PFSK-1 (cell line): ENCODE measurements around the gene SUPT6H.

Experiments used
- FOXP2 ChIP-seq: optimal IDR thresholded peaks from 2 replicates; pipeline ENCODE3; 2011; ENCODE audit warnings: borderline replicate concordance, control low read depth, inconsistent platforms; ENCODE audit not compliant: insufficient read depth; ENCODE audit errors: extremely low read length, extremely low read depth
- POLR2AphosphoS5 ChIP-seq: IDR thresholded peaks from 2 replicates; pipeline ENCODE4 v1.6.1; 2012; ENCODE audit warnings: low read depth, mild to moderate bottlenecking, control low read depth, low read length, moderate library complexity
- SIN3A ChIP-seq: IDR thresholded peaks from 2 replicates; pipeline ENCODE4 v1.6.1; 2012; ENCODE audit warnings: mild to moderate bottlenecking, low read length, moderate library complexity, borderline replicate concordance; ENCODE audit not compliant: insufficient read depth
- TAF1 ChIP-seq: IDR thresholded peaks from 2 replicates; pipeline ENCODE4 v1.6.1; 2012; ENCODE audit warnings: low read length, control low read depth, borderline replicate concordance; ENCODE audit not compliant: insufficient read depth
- TF ChIP-seq, protein P1 (sequence below), 2 experiments: IDR thresholded peaks; 2 replicates each; pipeline versions ENCODE4 v1.6.1 to v1.8.0; 2011 to 2012; ENCODE audit warnings: low read depth in 2 of 2, low read length in 2 of 2, control low read depth in 1 of 2, inconsistent platforms in 1 of 2, mild to moderate bottlenecking in 1 of 2, moderate library complexity in 1 of 2; ENCODE audit not compliant: insufficient read depth in 1 of 2

Gene SUPT6H

DNA sequence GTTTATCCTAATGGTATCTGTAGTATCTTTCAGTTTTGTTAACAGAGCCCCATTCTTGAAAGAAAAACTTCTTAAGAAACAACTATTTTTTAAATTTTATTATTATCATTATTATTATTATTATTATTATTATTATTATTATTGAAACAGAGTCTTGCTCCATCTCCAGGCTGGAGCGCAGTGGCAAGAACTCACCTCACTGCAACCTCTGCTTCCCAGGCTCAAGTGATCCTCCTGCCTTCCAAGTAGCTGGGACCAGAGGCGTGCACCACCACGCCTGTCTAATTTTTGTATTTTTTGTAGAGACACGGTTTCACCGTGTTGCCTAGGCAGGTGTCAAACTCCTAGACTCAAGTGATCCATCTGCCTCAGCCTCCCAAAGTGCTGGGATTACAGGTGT lies 23.4 kb downstream of the SUPT6H start:
- TF ChIP-seq, protein P1, sequence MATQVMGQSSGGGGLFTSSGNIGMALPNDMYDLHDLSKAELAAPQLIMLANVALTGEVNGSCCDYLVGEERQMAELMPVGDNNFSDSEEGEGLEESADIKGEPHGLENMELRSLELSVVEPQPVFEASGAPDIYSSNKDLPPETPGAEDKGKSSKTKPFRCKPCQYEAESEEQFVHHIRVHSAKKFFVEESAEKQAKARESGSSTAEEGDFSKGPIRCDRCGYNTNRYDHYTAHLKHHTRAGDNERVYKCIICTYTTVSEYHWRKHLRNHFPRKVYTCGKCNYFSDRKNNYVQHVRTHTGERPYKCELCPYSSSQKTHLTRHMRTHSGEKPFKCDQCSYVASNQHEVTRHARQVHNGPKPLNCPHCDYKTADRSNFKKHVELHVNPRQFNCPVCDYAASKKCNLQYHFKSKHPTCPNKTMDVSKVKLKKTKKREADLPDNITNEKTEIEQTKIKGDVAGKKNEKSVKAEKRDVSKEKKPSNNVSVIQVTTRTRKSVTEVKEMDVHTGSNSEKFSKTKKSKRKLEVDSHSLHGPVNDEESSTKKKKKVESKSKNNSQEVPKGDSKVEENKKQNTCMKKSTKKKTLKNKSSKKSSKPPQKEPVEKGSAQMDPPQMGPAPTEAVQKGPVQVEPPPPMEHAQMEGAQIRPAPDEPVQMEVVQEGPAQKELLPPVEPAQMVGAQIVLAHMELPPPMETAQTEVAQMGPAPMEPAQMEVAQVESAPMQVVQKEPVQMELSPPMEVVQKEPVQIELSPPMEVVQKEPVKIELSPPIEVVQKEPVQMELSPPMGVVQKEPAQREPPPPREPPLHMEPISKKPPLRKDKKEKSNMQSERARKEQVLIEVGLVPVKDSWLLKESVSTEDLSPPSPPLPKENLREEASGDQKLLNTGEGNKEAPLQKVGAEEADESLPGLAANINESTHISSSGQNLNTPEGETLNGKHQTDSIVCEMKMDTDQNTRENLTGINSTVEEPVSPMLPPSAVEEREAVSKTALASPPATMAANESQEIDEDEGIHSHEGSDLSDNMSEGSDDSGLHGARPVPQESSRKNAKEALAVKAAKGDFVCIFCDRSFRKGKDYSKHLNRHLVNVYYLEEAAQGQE (IDR thresholded peaks at IDR 0.05; ENCODE audit: insufficient read depth in 1 of 2, low read depth in 2 of 2, low read length in 2 of 2) = no peak
- no peak for TF ChIP-seq POLR2AphosphoS5
- TF ChIP-seq TAF1 = no peak
- no peak for TF ChIP-seq FOXP2

DNA sequence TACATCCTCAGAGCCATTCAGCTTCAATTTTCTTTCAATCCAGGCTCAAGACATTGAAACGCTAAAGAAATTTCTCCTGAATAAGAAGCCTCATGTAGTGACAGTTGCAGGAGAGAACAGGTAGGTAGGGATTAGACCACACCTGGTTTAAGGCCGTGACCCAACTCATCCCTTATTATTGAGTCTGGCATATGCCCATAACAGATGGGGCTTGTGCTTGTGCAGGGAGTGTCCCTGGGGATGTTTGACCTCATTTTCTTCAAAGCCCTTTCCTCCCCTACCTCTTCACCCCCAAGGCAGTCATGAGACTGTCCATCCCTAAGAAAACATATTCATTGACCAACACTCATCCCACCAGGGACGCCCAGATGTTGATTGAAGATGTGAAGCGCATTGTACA lies 24.3 kb downstream of the SUPT6H start:
- TF ChIP-seq FOXP2 = no peak
- TF ChIP-seq POLR2AphosphoS5 = no peak
- TF ChIP-seq TAF1 = no peak
- TF ChIP-seq, protein P1 (IDR thresholded peaks at IDR 0.05; ENCODE audit: insufficient read depth in 1 of 2, low read depth in 2 of 2, low read length in 2 of 2) = no peak
- TF ChIP-seq SIN3A = no peak

DNA sequence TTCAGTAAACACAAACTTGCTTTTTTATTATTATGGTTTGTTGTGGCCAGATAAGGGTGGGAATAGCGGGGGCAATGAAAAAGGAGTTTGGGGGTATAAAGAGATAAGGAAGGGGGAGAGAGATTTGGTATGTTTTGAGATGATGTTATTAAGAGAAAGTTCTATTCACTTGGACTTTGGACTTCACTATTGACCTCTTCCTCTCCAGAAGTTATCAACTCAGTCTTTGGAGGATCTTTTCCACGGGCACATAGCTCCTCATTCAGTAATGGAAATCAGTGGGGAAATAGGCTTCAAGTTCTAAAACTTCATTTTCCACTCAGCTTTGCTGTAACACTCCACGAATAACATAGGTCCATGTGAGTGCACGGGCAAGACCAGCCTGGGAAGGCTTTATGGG lies 26.5 kb downstream of the SUPT6H start:
- TF ChIP-seq, protein P1 (IDR thresholded peaks at IDR 0.05; ENCODE audit: insufficient read depth in 1 of 2, low read depth in 2 of 2, low read length in 2 of 2) = no peak
- no peak for TF ChIP-seq TAF1
- no peak for TF ChIP-seq POLR2AphosphoS5
- no peak for TF ChIP-seq FOXP2
- no peak for TF ChIP-seq SIN3A

DNA sequence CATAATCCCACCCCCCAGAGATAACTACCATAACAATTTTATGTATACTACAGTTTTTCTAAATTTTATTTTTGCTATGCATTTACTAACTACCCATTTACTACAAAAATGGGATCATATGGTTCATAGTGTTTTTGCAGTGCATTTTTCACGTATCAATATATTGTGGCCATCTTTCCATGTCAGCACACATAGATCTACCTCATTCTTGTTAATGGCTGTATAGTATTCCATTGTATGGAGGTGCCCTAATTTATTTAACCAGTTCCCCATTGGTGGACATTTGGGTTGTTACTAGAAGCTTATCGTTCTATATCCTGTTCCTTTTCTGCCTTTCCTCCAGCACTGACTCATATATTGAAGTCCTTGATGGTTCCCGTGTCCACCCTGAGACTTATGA lies 27.0 kb downstream of the SUPT6H start:
- no peak for TF ChIP-seq SIN3A
- TF ChIP-seq, protein P1 (IDR thresholded peaks at IDR 0.05; ENCODE audit: insufficient read depth in 1 of 2, low read depth in 2 of 2, low read length in 2 of 2) = no peak
- TF ChIP-seq TAF1 = no peak
- no peak for TF ChIP-seq FOXP2
- no peak for TF ChIP-seq POLR2AphosphoS5

DNA sequence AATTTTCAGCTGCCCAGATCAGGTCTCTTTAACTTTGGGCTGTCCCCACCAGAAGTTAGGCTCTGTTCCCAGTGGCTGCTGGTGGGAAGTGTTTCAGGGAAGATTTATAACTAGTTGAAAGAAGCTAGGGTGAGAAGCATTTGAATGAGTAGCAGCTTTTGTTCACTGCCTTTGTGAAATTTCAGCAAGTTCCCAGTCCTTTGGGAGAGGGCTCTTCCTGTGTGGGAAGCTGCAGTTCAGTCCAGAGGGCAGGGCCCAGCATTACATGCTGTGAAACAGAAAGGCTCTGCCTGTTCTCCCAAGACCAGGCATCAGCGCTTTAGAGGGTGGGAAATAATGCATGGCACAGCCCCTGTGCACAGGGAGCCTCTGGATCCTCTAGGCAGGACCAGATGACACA lies 31.9 kb downstream of the SUPT6H start:
- TF ChIP-seq FOXP2 (no peak), POLR2AphosphoS5 (no peak), SIN3A (no peak)
- TF ChIP-seq, protein P1 (IDR thresholded peaks at IDR 0.05; ENCODE audit: insufficient read depth in 1 of 2, low read depth in 2 of 2, low read length in 2 of 2) = no peak
